K562 (cell line): ENCODE data around the gene IFFO2. TPM values are rescaled to one million over a fixed set of nuclear protein-coding genes. Genes with fewer than 3 reads are reported as not detected.

Experiments used
- ARHGAP35 ChIP-seq: fragments of 450-650 bp; IDR thresholded peaks from 2 replicates; pipeline ENCODE4 v1.6.1; 2018; ENCODE audit not compliant: partially characterized antibody
- CHD4 ChIP-seq: fragments of 200-600 bp; sonication (generic); IDR thresholded peaks from 3 replicates; pipeline ENCODE4 v1.6.1; 2012; ENCODE audit warnings: low read depth, mild to moderate bottlenecking, mixed read lengths, low read length, inconsistent platforms; ENCODE audit not compliant: insufficient read depth, insufficient replicate concordance, poor library complexity, severe bottlenecking
- CREB5 ChIP-seq: fragments of 250-450 bp; sonication (Bioruptor Pico); IDR thresholded peaks from 2 replicates; pipeline ENCODE4 v1.5.0; 2020; ENCODE audit warnings: mild to moderate bottlenecking
- FOXP1 ChIP-seq: sonication (generic); formaldehyde crosslinking; IDR thresholded peaks from 2 replicates; pipeline ENCODE4 v1.8.0; 2022; ENCODE audit warnings: mild to moderate bottlenecking, missing genetic modification reagents
- HDAC2 ChIP-seq: fragments of 450-650 bp; IDR thresholded peaks from 2 replicates; pipeline ENCODE4 v1.6.1; 2016; ENCODE audit warnings: mild to moderate bottlenecking
- HMBOX1 ChIP-seq: sonication (generic); IDR thresholded peaks from 2 replicates; pipeline ENCODE4 v1.6.1; 2016
- HNRNPH1 ChIP-seq: fragments of 200-400 bp; formaldehyde crosslinking; optimal IDR thresholded peaks from 2 replicates; pipeline ENCODE3; 2017; ENCODE audit warnings: low read depth, mild to moderate bottlenecking, low read length, moderate library complexity
- HSF4 ChIP-seq: fragments of 250-450 bp; sonication (Bioruptor Pico); IDR thresholded peaks from 2 replicates; pipeline ENCODE4 v2.1.2; 2022; ENCODE audit warnings: mild to moderate bottlenecking, moderate library complexity, borderline replicate concordance
- KDM4B ChIP-seq, 2 experiments: fragments of 450-650 bp in 1 of 2; sonication (generic) in 1 of 2; IDR thresholded peaks; 2 replicates each; pipeline ENCODE4 v1.6.1; 2016 to 2017; ENCODE audit warnings: borderline replicate concordance in 2 of 2, antibody characterized with exemption in 1 of 2, low read depth in 1 of 2, mild to moderate bottlenecking in 1 of 2
- MAZ ChIP-seq, 2 experiments: fragments of 450-650 bp in 1 of 2; sonication (generic) in 1 of 2; formaldehyde crosslinking; IDR thresholded peaks in 1 of 2; conservative IDR thresholded peaks in 1 of 2; 2 replicates each; pipeline versions ENCODE4 v1.4.0 to v1.5.0; 2020; ENCODE audit warnings: mild to moderate bottlenecking in 1 of 2, missing genetic modification reagents in 1 of 2
- NR1H2 ChIP-seq: sonication (generic); formaldehyde crosslinking; IDR thresholded peaks from 2 replicates; pipeline ENCODE4 v1.4.0; 2020; ENCODE audit warnings: mild to moderate bottlenecking, missing genetic modification reagents
- PML ChIP-seq: IDR thresholded peaks from 2 replicates; pipeline ENCODE4 v1.6.1; 2012; ENCODE audit warnings: low read length, inconsistent platforms
- RBFOX2 ChIP-seq: fragments of 200-400 bp; formaldehyde crosslinking; IDR thresholded peaks from 2 replicates; pipeline ENCODE4 v1.6.1; 2017; ENCODE audit warnings: low read depth, mild to moderate bottlenecking, low read length, moderate library complexity
- RCOR1 ChIP-seq, 2 experiments: IDR thresholded peaks; 2 replicates each; pipeline ENCODE4 v1.6.1; 2012; ENCODE audit warnings: low read depth in 2 of 2, low read length in 2 of 2, borderline replicate concordance in 1 of 2, improper control_type of control experiment in 1 of 2
- RHOXF2B ChIP-seq: fragments of 250-450 bp; sonication (Bioruptor Pico); conservative IDR thresholded peaks from 2 replicates; pipeline ENCODE4 v1.5.1; 2021
- SMAD3 ChIP-seq: fragments of 450-650 bp; formaldehyde crosslinking; conservative IDR thresholded peaks from 2 replicates; pipeline ENCODE4 v1.4.0; 2020; ENCODE audit warnings: mild to moderate bottlenecking
- SNAPC5 ChIP-seq: fragments of 250-450 bp; sonication (Bioruptor Pico); IDR thresholded peaks from 2 replicates; pipeline ENCODE4 v1.8.0; 2021; ENCODE audit warnings: moderate library complexity, mild to moderate bottlenecking, inconsistent platforms
- SUPT5H ChIP-seq: fragments of 450-650 bp; IDR thresholded peaks from 2 replicates; pipeline ENCODE4 v1.6.1; 2016
- TGIF2 ChIP-seq: sonication (generic); formaldehyde crosslinking; IDR thresholded peaks from 2 replicates; pipeline ENCODE4 v1.8.1; 2022; ENCODE audit warnings: mild to moderate bottlenecking, missing genetic modification reagents, moderate library complexity
- ZFP36 ChIP-seq: fragments of 150-350 bp; IDR thresholded peaks from 2 replicates; pipeline ENCODE4 v1.6.1; 2018; ENCODE audit warnings: low read length, low read depth; ENCODE audit not compliant: partially characterized antibody
- ZNF57 ChIP-seq: fragments of 450-650 bp; formaldehyde crosslinking; IDR thresholded peaks from 2 replicates; pipeline ENCODE4 v1.4.0; 2020; ENCODE audit warnings: mild to moderate bottlenecking, moderate library complexity
- polyA plus RNA-seq, 8 experiments: library from polyadenylated mRNA; depleted of rRNA in 4 of 8; stranded (reverse) in 5 of 8; unstranded in 3 of 8; fragments of >200 nt; fragmentation: Nextera tagmentation in 2 of 8; fragmentation: Illumina TruSeq in 1 of 8; extraction: Ambion mirVana in 2 of 8; extraction: Trizol in 1 of 8; gene quantifications; 2 replicates each; pipeline versions ENCODE4 v1.2.1 to v1.2.3, GENCODE V29; 2011 to 2014; ENCODE audit warnings: inconsistent platforms in 1 of 8, missing spikeins in 1 of 8
- total RNA-seq, 7 experiments: library from RNA; depleted of rRNA in 6 of 7; stranded (reverse); fragments of >200 nt in 6 of 7; fragmentation: Illumina TruSeq in 2 of 7; extraction: Trizol in 2 of 7; gene quantifications; 2 replicates each; pipeline versions ENCODE4 v1.2.1 to v1.2.3, GENCODE V29; 2011 to 2021; ENCODE audit warnings: low replicate concordance in 1 of 7

IFFO2 gene
- total and polyA plus RNA-seq, 9 of the 15 experiments (the other 6 are each of a cell fraction or from before 2014, with no cell fraction given) = 0.15 to 1.0 (median 0.44) TPM; not detected in 2

- TF ChIP-seq HDAC2 (peak; percentile 78; the same call in 1 of the 2 replicates), ZNF57 (no peak), HSF4 (no peak), RCOR1 (IDR thresholded peaks at IDR 0.05; ENCODE audit: borderline replicate concordance in 1 of 2, low read depth in 2 of 2, low read length in 2 of 2) (peak in 1 of 2 experiments; percentile 72; a peak in 2 of 4 replicates), SUPT5H (no peak), HNRNPH1 (no peak), MAZ (CRISPR knock-in tag; conservative IDR thresholded peaks at IDR 0.05 in 1 of 2, IDR thresholded peaks at IDR 0.05 in 1 of 2) (peak in 1 of 2 experiments; percentile 38; a peak in 1 of 4 replicates), ARHGAP35 (no peak), SNAPC5 (CRISPR knock-in tag) (no peak), RBFOX2 (peak; percentile 24; the same call in 1 of the 2 replicates), NR1H2 (no peak), TGIF2 (CRISPR knock-in tag) (no peak), SMAD3 (CRISPR knock-in tag) (no peak), CHD4 (no peak), CREB5 (CRISPR knock-in tag) (no peak), RHOXF2B (CRISPR knock-in tag) (no peak), ZFP36 (peak; percentile 34), HMBOX1 (peak; percentile 94), FOXP1 (CRISPR knock-in tag) (peak; percentile 71; the same call in 1 of the 2 replicates), PML (peak; percentile 11; the same call in 1 of the 2 replicates), KDM4B (IDR thresholded peaks at IDR 0.05; ENCODE audit: borderline replicate concordance in 2 of 2, low read depth in 1 of 2) (no peak)
Measured at GRCh38 chr1:18908911-18909771, 47.3 kb downstream of the IFFO2 start (continued).
